Activated naive CD8-positive, alpha-beta T cell treated with anti-CD3 and anti-CD28 coated beads, Interleukin-2, amount 50 U/mL, for 16 hours (primary cell): ENCODE measurements around the gene ABHD6.
"Not testable (repeated sequence)": the region's sequence is repeated elsewhere in the genome, so short reads cannot be mapped to it uniquely, and the experiment has no call there.

Experiments used
- DNase-seq: peaks from one replicate; pipeline ENCODE4 v3.0.0-alpha.2; 2020; ENCODE audit warnings: low read depth, low spot score

ABHD6 gene

DNA sequence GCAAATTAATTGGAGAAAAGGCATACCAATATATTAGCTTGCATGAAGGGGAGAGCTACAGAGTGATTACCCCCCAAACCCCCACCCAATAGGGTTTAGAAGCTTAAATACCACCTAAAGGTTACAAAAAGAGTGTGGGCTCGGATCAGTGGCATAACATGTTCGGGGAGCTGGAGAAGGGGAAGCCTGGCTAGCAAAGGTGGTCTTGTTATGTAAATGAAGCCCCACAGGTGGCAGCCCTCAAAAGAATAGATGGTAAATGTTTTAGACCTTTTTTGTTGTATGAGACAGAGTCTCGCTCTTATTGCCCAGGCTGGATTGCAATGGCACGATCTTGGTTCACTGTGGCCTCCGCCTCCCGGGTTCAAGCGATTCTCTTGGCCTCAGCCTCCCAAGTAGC lies 84.2 kb downstream of the ABHD6 start:
- no peak for DNase-seq

DNA sequence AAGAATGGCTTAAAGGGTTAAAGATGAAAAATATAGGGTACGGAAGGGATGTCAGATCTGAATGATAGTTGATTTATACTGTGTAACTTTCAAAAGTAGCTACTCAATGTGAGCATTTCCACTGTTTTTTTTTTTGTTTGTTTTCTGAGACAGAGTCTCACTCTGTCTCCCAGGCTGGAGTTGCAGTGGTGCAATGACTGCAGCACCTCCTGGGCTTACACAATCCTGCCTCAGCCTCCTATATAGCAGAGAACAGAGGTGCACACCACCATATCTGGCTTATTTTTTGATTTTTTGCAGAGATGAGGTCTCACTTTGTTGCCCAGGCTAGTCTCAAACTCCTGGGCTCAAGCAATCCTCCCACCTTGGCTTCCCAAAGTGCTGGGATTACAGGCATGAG lies 85.2 kb downstream of the ABHD6 start:
- DNase-seq: no peak

DNA sequence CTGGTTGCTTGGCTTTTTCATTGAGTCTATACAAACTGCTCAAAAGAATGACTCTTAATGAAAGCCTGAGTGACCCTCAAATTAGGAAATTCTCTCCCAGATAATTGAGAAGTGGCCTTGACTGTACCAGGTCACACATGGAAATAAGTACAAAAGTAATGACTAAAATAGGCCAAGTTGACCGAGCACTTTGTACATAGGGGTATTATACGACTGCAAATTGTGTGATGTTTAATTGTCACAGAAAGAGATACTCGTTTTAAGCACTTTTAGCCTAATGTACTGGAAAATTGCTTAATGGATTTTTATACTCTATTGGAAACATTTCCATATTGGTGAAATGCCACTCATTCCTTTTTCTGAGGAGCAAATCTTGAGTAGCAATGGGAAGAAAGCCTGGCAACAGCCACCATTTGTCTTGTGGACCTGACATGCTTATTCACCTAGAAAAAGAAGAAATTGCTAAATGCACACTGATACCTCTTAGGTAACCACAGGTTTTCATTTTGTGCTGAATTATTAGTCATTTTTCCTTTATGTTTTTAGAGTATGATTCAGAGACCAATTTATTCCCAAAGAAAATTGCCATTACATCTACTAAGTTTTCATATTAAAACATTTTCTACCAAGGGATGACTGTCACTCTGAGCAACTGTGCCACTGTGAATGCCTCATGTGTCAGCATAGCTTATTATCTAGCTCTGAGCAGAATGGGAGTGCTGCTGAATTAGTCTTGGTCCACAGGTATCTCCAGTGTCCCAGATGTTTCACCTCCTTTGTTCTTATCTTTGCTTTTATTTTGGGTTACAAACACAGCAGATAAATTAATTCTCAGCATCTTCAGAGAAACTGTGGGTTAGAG lies 86.2 kb downstream of the ABHD6 start:
- DNase-seq: no peak

GRCh38 chr3:58324391-58325390 lies 87.1 kb downstream of the ABHD6 start:
- DNase-seq: no peak

DNA sequence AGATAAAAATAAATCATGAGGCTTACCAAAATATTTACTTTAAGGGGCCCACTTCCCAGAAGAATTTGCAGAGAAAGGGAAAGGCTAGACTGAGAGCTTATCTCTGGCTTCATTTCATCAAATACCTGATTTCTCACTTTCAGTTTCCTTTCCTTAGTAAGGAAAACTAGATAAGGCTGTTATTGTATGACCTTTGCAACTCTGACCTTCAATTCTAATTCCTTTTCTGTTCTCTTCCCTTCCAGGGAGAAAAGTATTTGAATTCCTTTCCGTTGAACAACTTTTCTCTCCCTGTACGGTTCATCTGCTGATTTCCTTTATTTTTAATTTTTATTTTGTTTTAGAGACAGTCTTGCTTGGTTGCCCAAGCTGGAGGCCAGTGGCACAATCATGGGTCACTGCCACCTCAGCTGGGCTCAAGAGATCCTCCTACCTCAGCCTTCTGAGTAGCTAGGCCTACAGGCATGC lies 88.0 kb downstream of the ABHD6 start:
- no peak for DNase-seq

GRCh38 chr3:58326267-58326900 lies 88.8 kb downstream of the ABHD6 start:
- DNase-seq: no peak

GRCh38 chr3:58329150-58329921 lies 91.7 kb downstream of the ABHD6 start:
- no peak for DNase-seq

- no peak for DNase-seq
Observed at GRCh38 chr3:58329922-58330413, 92.4 kb downstream of the ABHD6 start.

DNA sequence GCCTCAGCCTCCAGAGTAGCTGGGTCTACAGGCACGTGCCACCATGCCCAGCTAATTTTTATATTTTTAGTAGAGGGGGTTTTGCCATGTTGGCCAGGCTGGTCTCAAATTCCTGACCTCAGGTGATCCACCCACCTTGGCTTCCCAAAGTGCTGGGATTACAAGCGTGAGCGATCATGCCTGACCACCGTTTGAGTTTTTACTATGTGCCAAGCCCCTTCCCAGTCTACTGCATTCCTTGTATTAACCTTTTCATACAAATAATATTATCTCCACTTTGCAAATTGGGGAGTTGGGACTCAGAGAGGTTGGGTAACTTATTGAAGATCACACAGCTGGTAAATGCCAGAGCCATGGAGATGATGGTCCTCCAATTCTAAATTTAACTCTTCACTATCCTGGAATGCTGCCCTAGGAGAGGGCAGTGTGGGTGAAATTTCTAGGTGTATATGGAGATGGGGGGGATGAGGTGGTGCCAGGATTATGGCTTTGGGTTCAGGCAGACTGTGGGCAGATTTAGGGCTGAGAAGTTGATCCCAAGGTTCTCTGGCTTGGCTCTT lies 94.1 kb downstream of the ABHD6 start:
- no peak for DNase-seq

- peak; percentile 60 for DNase-seq
Observed at GRCh38 chr3:58332575-58333188, 95.1 kb downstream of the ABHD6 start, which contains the start of gene PXK. PXK (plus strand) TSS chr3:58332892; CDS start chr3:58332989, 97 bp downstream.

- no peak for DNase-seq
Observed at GRCh38 chr3:58333206-58334012, 95.8 kb downstream of the ABHD6 start.

DNA sequence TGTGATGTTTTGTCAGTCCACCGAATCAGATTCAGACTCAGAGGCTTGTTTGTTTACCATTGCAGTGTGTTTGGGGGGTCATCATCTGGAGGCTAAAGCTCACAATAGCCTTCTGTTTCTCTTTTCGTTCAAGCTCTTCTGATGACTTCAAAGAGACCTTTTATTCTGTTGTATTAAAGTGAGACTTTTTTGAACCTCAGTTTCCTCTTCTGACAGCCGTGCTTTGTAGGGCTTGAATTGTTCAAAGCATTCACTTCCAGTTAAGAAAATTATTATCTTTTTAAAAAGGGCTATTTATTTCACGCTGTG lies 96.4 kb downstream of the ABHD6 start:
- no peak for DNase-seq

DNA sequence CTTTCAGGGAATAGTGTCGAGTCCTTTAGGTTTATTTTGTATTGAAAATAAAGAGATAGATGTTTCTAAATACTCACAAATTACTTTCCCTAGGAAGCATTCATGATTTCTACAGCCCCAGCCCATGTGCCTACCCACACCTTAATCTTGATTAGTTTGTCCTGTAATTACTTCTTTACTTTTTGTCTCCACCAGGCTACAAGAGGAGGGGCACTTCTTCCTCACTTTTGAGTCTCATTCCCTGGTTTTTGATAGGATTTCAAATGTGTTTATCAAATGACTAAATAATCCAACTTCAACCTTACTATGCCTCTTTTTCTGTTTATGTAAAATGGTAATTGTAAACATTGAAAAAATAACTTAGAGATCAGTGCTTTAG lies 96.9 kb downstream of the ABHD6 start:
- no peak for DNase-seq

DNA sequence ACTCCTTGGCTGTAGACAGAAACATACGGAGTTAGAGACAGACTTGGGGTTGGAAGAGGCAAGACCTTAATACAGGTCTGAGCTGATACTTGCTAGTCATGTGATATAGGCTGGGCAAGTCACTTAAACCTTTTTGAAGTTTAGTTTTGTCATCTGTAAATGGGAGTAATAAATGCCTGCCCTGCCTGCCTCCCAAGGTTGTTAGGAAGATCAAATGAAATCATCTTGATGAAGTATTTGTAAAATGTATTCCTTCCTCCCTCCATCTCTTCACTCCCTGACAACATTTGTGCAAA lies 98.0 kb downstream of the ABHD6 start:
- DNase-seq: no peak

DNA sequence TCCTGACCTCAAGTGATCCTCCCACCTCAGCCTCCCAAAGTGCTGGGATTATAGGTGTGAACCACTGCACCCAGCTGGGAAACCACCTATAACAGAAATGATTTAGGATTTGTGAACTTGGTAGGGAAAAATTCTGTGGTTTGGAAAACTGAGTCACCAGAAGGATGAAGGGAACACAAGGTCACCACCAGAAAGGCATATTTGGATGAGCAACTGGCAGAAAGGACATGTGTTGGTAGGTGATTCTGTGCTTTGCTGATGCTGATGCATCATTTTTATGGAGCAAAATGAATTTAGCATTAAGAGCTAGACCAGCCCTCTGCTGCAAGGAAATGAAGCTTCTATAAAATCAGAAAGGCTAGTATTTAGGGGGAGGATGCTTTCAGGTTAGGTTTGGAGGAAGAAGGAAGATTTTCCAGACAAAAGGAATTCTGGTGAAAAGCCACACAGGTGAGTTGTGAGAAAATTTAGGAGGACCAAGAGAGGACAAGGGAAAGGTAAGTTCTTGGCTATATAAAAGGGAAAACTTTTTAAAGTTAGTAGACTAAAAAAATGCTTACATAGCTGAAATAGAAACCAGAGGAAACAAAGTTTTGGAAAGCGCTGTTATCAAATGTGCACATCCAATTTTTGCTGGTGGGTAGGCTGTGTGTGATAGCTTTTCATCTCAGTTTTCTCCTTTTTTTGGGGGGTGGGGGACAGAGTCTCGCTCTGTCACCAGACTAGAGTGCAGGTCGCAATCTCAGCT lies 98.7 kb downstream of the ABHD6 start:
- DNase-seq: no peak

DNA sequence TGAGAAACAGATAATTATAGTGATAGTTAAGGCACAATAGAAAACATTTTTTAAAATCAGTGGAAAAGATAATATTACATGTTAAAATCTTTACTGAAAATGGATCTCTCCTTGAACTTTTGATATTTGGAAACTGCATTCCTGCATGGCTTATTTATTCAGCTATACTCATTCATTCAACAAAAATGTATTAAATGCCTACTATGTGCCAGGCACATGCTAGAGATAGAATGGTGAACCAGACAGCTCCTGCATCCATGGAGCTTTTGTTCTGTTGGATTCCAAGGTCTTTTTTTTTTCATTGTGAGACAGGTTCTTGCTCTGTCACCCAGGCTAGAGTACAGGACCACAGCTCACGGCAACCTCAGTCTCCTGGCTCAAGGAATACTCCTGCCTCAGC lies 99.6 kb downstream of the ABHD6 start:
- no peak for DNase-seq

GRCh38 chr3:58339146-58339545 lies 101.6 kb downstream of the ABHD6 start:
- DNase-seq: not testable (repeated sequence)

DNA sequence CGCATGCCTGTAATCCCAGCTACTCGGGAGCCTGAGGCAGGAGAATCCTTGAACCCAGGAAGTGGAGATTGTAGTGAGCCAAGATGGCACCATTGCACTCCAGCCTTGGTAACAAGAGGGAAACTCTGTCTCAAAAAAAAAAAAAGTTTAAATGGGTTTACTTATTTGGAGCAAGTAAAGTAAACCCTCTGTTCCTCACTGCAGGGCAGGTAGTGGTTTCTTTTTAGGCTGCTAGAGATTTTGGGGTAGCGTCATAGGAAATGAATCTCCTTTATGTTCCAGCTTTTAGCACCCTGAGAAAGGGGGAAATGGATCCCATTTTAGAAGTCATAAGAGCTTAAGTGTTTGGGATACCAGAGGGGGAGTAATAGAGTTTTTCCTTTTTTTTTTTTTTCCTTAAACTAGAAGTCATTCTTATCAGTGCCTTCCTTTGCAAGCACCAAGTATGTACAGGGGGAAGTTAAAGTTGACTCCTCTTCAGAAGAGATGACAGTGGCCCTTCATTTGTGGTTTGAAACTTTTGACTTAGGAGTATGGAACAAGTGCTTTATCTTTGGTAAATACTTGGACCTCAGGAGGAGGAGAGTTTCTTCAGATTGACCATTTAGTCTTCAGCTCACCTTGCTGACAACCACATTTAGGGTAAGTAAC lies 103.1 kb downstream of the ABHD6 start:
- DNase-seq: no peak
